HG03378 (cell line): ENCODE results near the gene LAG3.

Experiments used
- ATAC-seq: cut with Tn5 transposase; IDR thresholded peaks from one replicate; pipeline ENCODE4 v1.9.1; 2021; ENCODE audit warnings: mild to moderate bottlenecking, moderate library complexity; ENCODE audit not compliant: unreplicated experiment

LAG3 gene

DNA sequence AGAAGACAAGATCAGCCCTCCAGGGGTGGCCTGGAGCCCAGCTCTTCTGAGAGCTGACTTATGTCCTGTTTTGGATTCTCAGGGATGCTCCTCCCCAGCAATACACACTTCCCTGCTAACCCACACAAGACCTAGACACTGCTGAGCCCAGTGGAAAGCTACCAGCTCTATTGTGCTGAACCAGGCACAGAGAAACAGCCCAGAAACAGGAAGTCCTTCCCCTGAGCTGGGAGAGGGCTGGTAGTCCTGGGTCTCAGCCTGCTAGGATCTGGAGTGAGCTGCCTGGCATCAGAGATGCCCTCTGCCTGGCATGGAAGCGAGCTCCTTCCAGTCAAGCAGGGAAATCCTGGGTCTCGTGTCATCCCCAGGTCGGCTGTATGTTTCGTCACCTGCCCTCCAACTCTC, 1.2 kb upstream of the LAG3 start:
- ATAC-seq: no peak

DNA sequence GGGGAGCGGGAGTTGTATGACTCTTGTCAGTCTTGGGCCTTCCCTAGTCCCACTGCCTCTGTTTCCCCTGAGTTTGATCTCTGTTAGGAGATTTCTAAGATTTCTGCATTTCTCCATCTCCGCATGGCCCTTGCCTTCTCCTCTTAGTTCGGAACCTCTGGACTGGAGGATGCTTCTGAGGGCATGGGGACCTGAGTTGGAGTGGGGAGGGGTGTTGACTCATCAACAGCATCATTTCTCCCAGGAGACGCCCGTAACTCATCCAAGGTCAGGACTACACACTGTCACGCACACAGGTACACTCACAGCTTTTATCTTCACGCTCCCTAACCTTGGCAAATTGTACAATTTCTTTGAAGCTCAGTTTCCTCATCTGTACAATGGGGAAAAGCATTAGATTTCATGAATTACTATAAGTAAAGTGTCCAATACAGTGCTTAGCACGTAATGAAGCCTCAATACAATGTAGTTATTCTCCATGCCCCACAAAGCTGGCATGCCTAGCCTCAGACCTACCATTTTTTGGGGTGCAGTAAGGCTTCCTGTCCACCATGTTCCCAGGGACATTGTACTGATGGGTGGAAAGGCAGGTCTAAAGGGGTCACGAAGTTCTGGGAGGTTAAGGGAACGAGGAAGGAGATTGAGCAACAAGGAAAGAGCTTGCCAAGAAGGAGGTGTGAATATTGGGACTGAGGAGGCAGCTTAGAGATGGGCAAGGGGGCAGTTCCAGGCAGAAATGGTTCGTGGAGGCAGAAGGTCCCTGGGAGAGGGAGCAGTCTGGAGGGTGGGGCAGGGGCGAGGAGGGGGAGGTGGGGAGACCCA, 600 bp upstream of the LAG3 start:
- ATAC-seq: no peak

DNA sequence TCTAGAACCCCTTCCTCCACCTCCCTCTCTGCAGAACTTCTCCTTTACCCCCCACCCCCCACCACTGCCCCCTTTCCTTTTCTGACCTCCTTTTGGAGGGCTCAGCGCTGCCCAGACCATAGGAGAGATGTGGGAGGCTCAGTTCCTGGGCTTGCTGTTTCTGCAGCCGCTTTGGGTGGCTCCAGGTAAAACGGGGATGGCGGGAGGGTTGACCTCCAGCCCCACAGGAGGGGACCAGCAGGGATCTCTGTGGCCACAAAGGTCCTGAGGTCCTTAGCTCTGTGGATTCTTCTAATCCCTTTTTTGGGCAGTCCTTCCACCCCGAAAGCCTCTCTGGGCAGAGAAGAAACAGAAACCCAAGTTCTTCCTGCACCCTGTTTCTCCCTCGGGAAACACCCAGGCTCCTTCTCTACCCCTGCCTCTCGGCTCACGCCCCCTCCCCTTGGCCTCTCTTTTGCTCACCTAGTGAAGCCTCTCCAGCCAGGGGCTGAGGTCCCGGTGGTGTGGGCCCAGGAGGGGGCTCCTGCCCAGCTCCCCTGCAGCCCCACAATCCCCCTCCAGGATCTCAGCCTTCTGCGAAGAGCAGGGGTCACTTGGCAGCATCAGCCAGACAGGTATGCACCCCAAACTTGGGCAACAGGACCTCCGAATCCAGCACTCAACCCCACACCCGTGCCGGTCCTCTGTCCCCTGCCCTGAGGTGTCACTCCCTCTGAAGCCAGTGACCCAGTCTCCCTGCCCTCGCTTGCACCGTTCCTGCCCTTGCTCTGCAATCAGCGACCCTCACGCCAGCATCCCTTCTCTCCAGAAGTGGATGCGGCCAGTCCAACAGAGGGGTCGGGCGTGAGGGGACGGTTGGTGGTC, 638 bp downstream of the LAG3 start:
- ATAC-seq: no peak

DNA sequence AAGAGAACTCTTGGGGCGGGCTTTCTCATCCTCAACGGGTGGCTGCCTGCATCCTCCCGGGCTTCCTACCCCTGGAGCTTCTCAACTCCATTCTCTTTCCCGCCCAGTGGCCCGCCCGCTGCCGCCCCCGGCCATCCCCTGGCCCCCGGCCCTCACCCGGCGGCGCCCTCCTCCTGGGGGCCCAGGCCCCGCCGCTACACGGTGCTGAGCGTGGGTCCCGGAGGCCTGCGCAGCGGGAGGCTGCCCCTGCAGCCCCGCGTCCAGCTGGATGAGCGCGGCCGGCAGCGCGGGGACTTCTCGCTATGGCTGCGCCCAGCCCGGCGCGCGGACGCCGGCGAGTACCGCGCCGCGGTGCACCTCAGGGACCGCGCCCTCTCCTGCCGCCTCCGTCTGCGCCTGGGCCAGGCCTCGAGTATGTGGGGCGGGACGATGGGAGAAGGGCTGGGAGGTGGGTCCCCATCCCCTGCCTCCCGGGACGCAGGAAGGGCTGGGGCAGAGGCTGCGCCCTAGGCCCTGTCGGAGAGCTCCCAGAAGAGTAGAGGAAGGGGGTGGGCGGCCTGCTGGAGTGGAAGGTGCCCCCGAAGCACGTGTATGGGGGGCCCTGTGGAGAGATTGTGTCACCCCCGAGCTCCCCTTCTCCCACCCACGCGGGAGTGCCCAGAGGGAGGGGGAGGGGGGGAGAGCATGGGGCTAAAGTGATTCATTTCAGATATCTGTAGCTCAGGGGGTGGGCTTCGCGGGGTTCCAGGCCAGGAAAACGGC, 1.5 kb downstream of the LAG3 start:
- no peak for ATAC-seq

DNA sequence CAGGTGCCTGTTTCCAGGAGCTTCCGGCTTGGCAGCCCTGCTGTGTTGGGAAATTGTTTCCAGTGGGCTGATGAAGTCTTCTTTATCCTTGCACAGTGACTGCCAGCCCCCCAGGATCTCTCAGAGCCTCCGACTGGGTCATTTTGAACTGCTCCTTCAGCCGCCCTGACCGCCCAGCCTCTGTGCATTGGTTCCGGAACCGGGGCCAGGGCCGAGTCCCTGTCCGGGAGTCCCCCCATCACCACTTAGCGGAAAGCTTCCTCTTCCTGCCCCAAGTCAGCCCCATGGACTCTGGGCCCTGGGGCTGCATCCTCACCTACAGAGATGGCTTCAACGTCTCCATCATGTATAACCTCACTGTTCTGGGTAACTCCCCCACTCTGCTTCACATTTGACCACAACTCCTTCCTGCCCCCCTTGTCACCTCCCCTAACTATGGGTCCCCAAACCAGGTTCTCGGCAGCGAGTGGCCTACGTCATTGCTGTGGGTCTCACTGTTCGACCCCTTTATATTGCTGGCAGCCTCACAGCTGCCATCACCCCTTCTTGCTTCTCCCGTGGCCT, 2.3 kb downstream of the LAG3 start:
- no peak for ATAC-seq

DNA sequence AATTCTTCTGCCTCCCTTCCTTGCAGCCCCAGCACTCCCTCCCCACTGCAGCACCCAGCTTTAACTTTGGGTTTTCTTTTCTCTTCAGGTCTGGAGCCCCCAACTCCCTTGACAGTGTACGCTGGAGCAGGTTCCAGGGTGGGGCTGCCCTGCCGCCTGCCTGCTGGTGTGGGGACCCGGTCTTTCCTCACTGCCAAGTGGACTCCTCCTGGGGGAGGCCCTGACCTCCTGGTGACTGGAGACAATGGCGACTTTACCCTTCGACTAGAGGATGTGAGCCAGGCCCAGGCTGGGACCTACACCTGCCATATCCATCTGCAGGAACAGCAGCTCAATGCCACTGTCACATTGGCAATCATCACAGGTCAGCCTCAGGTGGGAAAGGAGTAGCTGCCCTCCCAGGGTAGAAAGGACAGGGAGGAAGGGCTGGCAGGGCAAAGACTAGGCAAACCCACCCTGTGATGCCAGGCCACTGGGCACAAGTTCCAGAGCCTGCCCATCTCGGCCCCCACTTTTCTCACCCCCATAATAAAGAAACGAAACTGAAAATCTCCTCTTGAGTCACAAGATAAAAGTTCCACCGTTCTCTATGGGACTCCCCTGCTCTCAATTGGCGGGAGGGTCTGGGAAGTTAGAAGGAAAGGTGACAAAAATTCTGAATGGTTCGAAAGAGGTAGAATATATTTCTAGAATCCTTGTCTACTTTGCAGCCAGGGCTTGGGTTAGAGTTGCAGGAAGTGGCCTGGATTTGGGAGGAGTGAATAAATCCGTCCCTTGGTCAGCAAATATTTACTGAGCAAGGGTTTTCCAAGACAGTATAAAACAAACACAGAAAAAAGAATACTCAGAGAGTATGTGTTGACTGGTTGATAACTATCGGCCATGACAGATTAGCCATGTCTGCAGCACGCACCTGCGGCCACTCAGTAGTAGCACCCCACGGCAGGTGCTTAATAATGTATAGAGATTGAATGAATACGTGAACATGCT, 3.2 kb downstream of the LAG3 start:
- no peak for ATAC-seq

DNA sequence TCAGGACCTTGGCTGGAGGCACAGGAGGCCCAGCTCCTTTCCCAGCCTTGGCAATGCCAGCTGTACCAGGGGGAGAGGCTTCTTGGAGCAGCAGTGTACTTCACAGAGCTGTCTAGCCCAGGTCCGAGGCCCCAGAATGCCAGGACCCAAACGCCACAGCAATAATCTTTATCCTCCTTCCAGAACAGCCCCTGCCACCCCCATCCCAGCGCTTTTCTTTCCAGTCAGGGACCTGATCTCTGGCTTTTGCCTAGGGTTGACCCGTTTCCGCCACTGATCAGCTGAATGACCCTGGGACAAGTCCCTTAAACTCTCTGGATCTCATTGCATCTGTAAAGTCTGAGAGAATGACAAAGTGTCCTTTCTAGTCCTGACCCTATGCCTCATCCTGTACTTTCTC, 5.1 kb downstream of the LAG3 start:
- no peak for ATAC-seq

DNA sequence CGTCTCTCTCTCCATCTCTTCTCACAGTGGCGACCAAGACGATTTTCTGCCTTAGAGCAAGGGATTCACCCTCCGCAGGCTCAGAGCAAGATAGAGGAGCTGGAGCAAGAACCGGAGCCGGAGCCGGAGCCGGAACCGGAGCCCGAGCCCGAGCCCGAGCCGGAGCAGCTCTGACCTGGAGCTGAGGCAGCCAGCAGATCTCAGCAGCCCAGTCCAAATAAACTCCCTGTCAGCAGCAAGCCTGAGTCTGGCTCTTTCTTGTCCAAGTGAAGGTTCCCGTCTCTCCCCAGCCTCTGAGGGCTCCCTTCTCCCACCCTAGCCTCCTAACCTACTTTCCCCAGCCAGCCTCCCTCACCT, 5.9 kb downstream of the LAG3 start:
- ATAC-seq: no peak

DNA sequence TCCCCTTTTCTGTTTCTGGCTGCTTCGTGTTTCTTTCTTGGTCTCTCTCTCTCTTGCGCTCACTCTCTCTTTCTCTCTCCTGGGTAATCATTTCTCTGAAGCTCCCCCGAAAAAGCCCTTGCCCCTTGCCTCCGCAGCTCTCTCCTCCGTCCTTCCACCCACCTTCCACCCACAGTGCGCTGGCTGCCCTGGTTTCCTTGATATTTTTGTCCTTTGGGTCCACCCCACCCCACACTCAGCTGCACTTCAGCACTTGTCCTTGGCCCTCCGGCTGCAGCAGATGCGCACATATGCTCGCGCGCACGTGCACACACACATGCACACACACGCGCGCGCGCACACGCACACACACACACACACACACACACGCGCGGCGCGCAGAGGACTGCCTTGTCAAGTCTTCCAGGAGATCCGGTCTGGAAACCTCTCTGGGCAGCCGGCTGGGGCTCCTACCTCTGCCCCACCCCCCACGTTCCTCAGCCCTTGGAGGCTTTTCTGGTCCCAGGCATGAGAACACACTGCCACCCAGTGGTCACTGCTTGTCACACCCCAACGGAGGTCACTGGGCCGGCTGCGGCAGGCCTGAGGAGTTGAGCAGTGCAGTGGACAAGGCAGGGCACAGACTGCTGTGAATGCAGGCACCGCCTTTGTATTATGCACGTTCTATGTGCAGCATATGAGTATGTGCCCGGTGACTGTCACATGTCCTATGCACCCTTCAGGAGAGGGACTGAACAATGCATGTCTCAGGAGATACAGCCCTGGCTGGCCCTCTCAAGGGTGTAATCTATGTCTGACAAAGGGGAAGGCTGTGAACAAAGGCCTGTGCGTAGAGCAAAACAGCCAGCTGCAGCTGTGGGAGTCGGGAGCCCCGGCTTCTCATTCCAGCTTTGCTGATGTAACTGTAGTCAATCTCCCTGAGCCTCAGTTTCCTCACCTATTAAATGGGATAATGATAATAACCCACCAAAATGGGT, 6.5 kb downstream of the LAG3 start:
- ATAC-seq: peak; percentile 78

DNA sequence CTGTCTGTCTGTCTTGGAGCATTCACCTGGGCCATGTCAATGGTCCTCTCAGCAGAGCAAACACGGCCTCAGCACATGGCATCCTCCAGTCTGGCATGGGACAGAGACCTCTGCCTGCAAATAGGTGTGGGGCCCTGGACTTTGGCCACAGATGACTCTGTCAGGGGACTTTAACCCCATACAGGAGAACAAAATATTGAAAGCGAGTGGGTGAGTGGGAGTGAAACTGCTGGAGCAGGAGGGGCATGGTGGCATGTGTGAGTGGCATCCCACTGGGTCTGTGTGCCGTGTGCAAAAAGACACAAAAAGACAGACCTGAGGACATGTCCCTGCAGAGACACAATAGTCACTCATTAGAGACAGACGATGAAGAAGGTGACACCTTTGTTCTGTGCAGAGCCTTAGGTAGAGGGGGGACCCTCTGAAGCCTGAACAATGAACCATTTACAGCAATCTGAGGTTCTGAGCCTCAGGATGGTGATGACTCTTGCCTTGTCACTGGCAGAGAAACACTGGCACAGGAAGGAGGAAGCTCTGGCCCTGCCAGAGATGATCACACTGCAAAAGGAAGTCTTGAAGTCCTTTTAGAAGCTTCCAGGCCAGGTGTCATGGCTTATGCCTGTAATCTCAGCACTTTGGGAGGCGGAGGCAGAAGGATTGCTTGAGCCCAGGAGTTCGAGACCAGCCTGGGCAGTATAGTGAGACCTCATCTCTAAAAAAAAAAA, 7.5 kb downstream of the LAG3 start:
- ATAC-seq: no peak

DNA sequence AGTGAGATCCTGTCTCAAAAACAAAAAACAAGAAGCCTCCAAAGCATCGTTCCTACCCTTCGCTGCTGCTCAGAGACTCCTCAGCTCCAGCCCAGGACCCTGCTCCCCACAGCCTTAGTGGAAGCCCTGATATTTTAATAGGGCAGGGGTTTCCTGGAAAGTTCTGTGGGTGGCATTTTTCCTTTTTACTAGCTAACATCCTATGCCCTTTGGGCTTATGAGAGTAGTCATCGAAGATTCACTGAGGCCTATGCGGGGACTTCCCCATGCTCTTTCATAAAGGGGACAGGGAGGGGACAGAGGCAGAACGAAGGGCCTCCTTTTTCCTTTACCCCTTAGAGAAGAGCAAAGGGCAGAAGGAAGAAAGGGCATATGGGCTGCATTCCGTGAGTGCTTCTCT, 8.3 kb downstream of the LAG3 start:
- ATAC-seq: no peak

DNA sequence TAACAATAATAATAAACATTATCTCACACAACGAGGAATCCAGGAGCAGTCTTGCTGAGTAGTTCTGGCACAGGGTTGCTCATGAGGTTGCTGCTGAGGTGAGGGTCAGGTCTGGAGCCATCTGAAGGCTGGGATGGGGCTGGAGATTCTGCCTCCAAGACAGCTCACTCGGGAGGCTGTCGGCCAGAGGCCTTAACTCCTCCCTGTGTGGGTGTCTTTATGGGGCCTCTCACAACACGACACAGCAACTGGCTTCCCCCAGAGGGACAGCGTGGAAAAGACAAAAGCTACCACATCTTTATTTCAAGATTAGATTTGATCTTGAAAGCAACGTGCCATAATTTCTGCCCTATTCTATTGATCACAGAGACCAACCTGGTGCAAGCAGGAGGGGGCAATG, 9.8 kb downstream of the LAG3 start:
- no peak for ATAC-seq

DNA sequence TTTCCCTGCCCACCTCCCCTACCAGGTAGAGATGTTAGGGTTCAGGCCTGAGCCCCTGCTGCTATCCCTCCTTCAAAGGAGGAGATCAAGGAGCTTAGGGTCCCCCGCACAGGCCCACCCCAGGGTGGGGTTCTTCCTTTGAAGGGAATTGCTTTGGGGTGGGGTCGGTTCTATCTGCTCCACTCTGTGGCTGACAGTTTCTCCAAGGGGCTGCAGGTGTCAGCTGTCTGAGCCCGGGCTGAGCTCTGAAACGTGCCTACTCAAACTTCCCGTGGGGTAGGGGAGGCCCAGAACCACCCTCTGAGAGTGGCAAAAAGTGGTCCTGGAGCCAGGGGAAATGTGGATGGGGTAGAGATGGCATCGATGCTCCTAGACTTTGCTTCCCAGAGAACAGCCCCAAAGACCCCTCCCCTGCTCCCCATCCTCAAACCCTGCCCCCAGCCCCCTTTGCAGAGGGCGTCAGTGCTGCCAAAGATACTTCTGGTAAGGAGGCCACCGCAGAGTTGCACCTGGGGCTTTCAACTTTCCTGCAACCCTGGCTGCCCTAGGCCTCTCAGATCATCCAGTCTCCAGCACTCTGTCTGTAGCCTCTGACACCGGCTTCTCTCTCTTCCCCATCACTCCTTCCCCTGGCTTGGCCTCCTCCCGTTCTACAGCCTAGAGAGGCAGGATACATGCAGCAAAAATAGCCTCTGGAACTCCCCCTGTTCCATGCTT, 10.7 kb downstream of the LAG3 start:
- no peak for ATAC-seq

DNA sequence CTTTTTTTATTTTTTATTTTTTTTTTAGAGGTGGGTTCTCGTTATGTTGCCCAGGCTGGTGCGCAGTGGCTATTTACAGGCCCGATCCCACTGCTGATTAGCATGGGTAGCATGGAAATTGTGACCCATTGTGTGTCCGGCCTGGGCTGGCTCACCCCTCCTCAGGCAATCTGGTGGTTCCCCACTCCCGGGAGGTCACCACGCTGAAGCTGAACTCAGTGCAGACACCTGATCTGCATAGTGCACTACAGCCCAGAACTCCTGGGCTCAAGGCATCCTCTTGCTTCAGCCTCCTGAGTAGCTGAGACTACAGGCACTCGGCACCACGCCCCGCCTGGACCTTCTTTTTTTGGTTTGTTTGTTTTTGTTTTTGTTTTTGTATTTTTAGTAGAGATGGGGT, 11.5 kb downstream of the LAG3 start:
- ATAC-seq: no peak

DNA sequence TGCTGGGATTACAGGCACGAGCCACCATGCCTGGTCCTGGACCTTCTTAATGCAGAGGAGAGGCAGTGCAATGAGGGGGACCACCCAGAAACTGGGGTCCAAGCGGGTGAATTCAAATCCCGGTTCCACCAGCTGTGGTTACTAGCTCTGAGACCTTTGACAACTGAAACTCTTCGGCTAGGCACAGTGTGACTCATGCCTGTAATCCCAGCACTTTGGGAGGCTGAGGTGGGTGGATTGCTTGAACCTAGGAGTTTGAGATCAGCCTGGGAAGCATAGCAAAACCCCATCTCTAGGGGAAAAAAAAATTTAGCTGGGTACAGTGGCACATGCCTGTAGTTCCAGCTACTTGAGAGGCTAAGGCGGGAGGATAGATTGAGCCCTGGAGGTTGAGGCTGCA, 12.0 kb downstream of the LAG3 start:
- no peak for ATAC-seq

DNA sequence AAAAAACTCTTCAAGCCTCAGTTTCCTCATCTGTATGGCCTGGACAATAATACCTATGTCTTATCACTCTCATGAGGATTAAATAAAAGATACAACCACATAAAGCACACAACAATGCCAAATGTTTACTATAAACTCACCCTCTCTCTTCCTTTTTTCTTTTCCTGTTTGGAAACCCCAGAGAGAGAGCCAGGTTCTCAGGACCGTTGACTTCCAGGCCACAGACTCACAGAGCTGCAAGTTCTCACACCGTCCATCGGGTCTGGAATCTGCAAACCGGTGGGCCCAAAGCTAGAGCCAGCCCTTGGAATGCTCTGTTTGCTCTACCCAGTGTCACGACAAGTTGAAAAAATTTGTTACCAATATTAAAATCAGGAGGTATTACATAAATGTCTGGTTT, 12.4 kb downstream of the LAG3 start:
- ATAC-seq: no peak

DNA sequence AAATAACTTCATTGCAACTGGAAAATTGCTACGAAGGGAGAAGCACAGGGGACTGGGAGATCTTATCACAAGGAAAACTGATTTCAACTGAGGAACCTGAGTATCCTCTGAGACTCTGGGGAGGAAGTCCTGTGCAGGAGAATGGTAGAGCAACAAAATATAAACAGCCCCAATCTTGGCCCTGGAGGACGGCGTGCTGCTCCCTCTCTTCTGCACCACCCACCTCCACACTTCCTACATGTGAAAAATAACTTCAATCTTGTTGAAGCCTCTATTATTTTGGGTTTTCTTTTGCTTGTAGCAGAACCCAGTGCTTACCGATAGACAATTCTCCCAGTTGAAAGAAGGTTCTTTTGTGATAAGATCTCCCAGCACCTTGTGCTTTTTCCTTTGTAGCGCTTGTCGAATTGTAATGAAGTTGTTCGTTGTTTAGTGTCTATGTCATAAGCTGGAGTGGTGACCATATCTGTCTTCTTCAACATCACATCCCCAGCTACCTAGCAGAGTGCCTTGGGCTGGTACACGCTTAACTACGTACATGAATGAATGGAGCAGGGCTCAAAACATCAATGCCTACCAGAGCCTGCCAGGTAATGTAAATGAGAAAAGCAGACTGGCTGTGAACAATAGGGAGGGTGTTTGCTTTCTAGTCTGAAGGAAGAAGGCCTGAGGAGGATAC, 14.2 kb downstream of the LAG3 start:
- ATAC-seq: no peak
